A549 (cell line): ENCODE data around the gene TBC1D24.

Source experiments
- BHLHE40 ChIP-seq: IDR thresholded peaks from 2 replicates; pipeline ENCODE4 v1.6.1; 2012; ENCODE audit warnings: low read depth, low read length, inconsistent platforms
- CHD2 ChIP-seq: fragments of 150-350 bp; IDR thresholded peaks from 2 replicates; pipeline ENCODE4 v1.6.1; 2014; ENCODE audit warnings: low read length; ENCODE audit not compliant: partially characterized antibody
- E2F6 ChIP-seq: IDR thresholded peaks from 2 replicates; pipeline ENCODE4 v1.6.1; 2012; ENCODE audit warnings: low read depth, borderline replicate concordance
- EP300 ChIP-seq, 2 experiments: fragments of >200 bp; sonication (Bioruptor Twin); formaldehyde crosslinking; IDR thresholded peaks; 2 replicates in 1 of 2; 3 replicates in 1 of 2; pipeline ENCODE4 v1.6.1; 2016 to 2017
- JUN ChIP-seq, 2 experiments: fragments of >200 bp; sonication (Bioruptor Twin); formaldehyde crosslinking; IDR thresholded peaks; 2 replicates in 1 of 2; 3 replicates in 1 of 2; pipeline ENCODE4 v1.6.1; 2016 to 2017
- POLR2A ChIP-seq: IDR thresholded peaks from 2 replicates; pipeline ENCODE4 v1.6.1; 2012; ENCODE audit warnings: mild to moderate bottlenecking, low read length
- RFX5 ChIP-seq: fragments of 450-650 bp; IDR thresholded peaks from 2 replicates; pipeline ENCODE4 v1.7.1; 2014; ENCODE audit warnings: antibody characterized with exemption, mild to moderate bottlenecking, moderate library complexity
- RNF2 ChIP-seq: fragments of 200-600 bp; sonication (generic); IDR thresholded peaks from 2 replicates; pipeline ENCODE4 v1.6.1; 2016; ENCODE audit warnings: low read depth, mild to moderate bottlenecking, antibody characterized with exemption, moderate library complexity, borderline replicate concordance
- TF ChIP-seq, protein P1 (sequence below): fragments of >200 bp; sonication (Bioruptor Twin); formaldehyde crosslinking; IDR thresholded peaks from 3 replicates; pipeline ENCODE4 v1.5.1; 2016
- TF ChIP-seq, protein P2 (sequence below): IDR thresholded peaks from 2 replicates; pipeline ENCODE4 v1.6.1; 2012

DNA sequence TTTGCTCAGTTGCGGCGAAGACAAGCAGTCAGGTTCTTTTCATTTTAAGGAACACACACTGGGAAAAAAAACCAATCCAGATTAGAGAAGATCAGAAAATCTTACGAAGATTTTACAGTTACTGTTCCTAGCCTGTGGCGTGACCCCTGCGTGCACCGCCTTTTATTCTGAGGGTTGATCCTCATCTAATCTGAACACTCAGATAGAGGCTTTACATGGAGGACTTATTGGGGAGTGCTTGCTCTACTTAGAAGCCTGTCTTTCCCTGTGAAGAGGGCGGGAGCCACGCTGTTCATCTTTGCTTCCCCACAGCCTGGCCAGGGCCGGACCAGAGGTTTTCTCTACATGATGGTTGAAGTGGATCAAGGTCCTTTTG, 1.4 kb downstream of the TBC1D24 start:
- TF ChIP-seq JUN (IDR thresholded peaks at IDR 0.05) = no peak
- TF ChIP-seq E2F6 = no peak
- TF ChIP-seq, protein P1, sequence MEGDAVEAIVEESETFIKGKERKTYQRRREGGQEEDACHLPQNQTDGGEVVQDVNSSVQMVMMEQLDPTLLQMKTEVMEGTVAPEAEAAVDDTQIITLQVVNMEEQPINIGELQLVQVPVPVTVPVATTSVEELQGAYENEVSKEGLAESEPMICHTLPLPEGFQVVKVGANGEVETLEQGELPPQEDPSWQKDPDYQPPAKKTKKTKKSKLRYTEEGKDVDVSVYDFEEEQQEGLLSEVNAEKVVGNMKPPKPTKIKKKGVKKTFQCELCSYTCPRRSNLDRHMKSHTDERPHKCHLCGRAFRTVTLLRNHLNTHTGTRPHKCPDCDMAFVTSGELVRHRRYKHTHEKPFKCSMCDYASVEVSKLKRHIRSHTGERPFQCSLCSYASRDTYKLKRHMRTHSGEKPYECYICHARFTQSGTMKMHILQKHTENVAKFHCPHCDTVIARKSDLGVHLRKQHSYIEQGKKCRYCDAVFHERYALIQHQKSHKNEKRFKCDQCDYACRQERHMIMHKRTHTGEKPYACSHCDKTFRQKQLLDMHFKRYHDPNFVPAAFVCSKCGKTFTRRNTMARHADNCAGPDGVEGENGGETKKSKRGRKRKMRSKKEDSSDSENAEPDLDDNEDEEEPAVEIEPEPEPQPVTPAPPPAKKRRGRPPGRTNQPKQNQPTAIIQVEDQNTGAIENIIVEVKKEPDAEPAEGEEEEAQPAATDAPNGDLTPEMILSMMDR = no peak
- TF ChIP-seq EP300 (IDR thresholded peaks at IDR 0.05) = no peak
- no peak for TF ChIP-seq RFX5
- TF ChIP-seq BHLHE40 = no peak
- TF ChIP-seq CHD2 = no peak
- TF ChIP-seq RNF2 = no peak
- no peak for TF ChIP-seq POLR2A
- TF ChIP-seq, protein P2, sequence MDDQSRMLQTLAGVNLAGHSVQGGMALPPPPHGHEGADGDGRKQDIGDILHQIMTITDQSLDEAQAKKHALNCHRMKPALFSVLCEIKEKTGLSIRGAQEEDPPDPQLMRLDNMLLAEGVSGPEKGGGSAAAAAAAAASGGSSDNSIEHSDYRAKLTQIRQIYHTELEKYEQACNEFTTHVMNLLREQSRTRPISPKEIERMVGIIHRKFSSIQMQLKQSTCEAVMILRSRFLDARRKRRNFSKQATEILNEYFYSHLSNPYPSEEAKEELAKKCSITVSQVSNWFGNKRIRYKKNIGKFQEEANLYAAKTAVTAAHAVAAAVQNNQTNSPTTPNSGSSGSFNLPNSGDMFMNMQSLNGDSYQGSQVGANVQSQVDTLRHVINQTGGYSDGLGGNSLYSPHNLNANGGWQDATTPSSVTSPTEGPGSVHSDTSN = no peak
